Right atrium auricular region (tissue), 2 donors: Measurements from ENCODE around the gene UBA5. TPM values are rescaled to one million over a fixed set of nuclear protein-coding genes. Genes with fewer than 3 reads are reported as not detected.
A peak's percentile ranks its signal among the peaks of the same experiment; 100 is the strongest.

Source experiments
- DNase-seq: peaks from one replicate; pipeline ENCODE4 v3.0.0-alpha.2; 2019; ENCODE audit warnings: low spot score
- H3K27ac ChIP-seq, 2 donors: fragments of 200-600 bp; sonication (generic); 1 replicate in 1 of 2; 2 replicates in 1 of 2; pipeline ENCODE4 v1.5.1; 2016 to 2019
- H3K27me3 ChIP-seq, 2 donors: fragments of 200-600 bp; sonication (generic); one replicate each; pipeline versions ENCODE4 v1.5.1 to v1.6.0; 2017 to 2019
- H3K36me3 ChIP-seq: fragments of 200-600 bp; sonication (generic); one replicate; pipeline ENCODE4 v1.5.1; 2016
- H3K4me1 ChIP-seq, 2 donors: fragments of 200-600 bp; sonication (generic); one replicate each; pipeline versions ENCODE4 v1.5.1 to v1.6.0; 2017 to 2019
- H3K4me3 ChIP-seq, 2 donors: fragments of 200-600 bp; sonication (generic); 1 replicate in 1 of 2; 2 replicates in 1 of 2; pipeline ENCODE4 v1.5.1; 2017 to 2019; ENCODE audit warnings: mild to moderate bottlenecking in 1 of 2, moderate library complexity in 1 of 2
- H3K9me3 ChIP-seq, 2 donors: fragments of 200-600 bp; sonication (generic); one replicate each; pipeline ENCODE4 v1.5.1; 2019
- CTCF ChIP-seq, 2 donors: fragments of 200-600 bp; sonication (generic); IDR thresholded peaks; one replicate each; pipeline ENCODE4 v1.5.1; 2019; ENCODE audit warnings: antibody characterized with exemption in 2 of 2
- total RNA-seq, 2 donors: library from RNA; depleted of rRNA; stranded (reverse); fragments of >200 nt; gene quantifications; one replicate each; pipeline ENCODE4 v1.1.0, GENCODE V29; 2016

The UBA5 gene
- total RNA-seq, 2 donors from 2014 or later = 23.3 to 27.1 TPM

DNA sequence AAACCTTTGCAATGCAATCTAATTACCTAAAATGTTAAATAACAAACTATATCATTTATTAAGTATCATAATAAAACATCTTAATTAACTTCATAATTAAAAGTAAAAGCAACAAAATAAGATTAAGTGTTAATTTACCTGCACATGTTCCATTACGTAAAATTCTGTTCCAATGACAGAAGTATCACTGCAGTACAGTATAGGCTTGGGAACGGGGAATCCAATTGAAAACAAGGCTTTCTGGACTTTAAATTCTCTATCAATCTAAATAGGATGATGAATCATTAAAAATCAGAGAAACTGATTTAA is 17.6 kb upstream of the UBA5 start:
- peak in 1 of 2 donors; percentile 16 for TF ChIP-seq CTCF (IDR thresholded peaks at IDR 0.05)
- no peaks in the 10 kb centered on the region for H3K27me3 ChIP-seq
- no peak overlapping the region for H3K4me3 ChIP-seq
- no peak for DNase-seq
- H3K9me3 ChIP-seq = no peaks in the 10 kb centered on the region
- no peak overlapping the region for H3K27ac ChIP-seq
- H3K4me1 ChIP-seq = no peaks in the 10 kb centered on the region
- H3K36me3 ChIP-seq = peaks cover 12% of the 10 kb centered on the region

GRCh38 chr3:132643366-132643765 is 16.8 kb upstream of the UBA5 start:
- no peaks in the 10 kb centered on the region for H3K9me3 ChIP-seq
- DNase-seq = no peak

DNA sequence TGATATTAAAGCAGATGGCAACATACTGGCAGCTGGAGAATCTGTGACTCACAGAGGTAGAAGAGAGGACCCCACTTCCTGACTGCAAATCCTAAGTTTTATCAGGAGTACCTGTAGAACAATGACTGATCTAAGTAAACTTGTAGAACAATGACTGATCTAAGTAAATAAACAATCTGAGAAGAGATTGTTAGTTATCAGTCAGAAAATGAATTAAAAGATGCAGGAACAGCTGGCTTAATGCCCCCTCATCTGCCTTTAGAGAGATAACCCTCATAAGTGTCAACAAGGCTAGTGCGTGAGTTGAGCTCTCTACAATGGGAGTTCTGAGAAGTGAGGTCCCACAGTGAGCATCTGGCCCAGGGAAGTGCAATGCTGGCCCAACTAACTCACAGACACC is 15.1 kb upstream of the UBA5 start:
- no peak for DNase-seq
- Histone ChIP-seq H3K9me3 (no peaks in the 10 kb centered on the region), H3K36me3 (no peaks in the 10 kb centered on the region), H3K27ac (no peak overlapping the region), H3K4me1 (no peaks in the 10 kb centered on the region), H3K27me3 (no peaks in the 10 kb centered on the region), H3K4me3 (no peak overlapping the region)
- no peak for TF ChIP-seq CTCF (IDR thresholded peaks at IDR 0.05)

More at GRCh38 chr3:132643366-132643765, 16.8 kb upstream of the UBA5 start:
- Histone ChIP-seq H3K4me3 (no peak overlapping the region), H3K27ac (no peak overlapping the region), H3K36me3 (peaks cover 12% of the 10 kb centered on the region), H3K27me3 (no peaks in the 10 kb centered on the region), H3K4me1 (no peaks in the 10 kb centered on the region)
- no peak for TF ChIP-seq CTCF (IDR thresholded peaks at IDR 0.05)

- DNase-seq = no peak
- TF ChIP-seq CTCF (IDR thresholded peaks at IDR 0.05) = no peak
- no peak overlapping the region for H3K4me3 ChIP-seq
- no peaks in the 10 kb centered on the region for H3K36me3 ChIP-seq
- H3K27me3 ChIP-seq = no peaks in the 10 kb centered on the region
- no peak overlapping the region for H3K27ac ChIP-seq
- H3K4me1 ChIP-seq = peaks cover 0 to 17% of the 10 kb centered on the region in 2 donors
- H3K9me3 ChIP-seq = no peaks in the 10 kb centered on the region
These were observed 10.0 kb upstream of the UBA5 start for GRCh38 chr3:132650153-132650552.

DNA sequence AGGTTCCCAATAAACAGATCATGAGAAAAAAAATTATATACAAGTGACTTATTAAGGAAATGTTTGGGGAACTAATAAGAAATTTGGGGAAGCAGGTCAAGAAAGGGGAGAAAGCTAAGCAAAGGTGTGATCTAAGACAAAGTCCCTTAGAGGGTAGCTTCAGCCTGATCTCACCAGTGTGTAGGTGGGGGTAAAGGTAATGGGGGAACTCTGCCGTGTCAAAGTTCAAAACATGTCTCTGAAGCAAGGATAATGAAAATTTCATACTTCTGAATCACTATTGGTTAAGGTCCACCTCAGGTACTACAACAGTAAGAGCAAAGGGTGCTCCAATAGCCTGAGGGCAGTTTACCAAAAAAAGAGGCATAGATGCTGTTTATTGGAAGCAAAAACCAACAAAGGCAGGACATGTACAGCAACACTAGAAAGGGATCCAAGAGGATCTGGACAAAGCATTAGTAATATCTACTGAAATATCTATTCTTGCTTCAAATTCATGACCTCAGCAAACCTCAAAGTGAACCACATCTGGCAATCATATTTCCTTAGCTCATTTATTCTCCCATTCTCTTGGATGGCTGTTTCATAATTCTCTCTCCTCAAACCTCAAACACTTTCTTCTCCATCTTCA is 7.4 kb upstream of the UBA5 start:
- Histone ChIP-seq H3K4me1 (peaks cover 0 to 22% of the 10 kb centered on the region in 2 donors), H3K36me3 (no peaks in the 10 kb centered on the region), H3K4me3 (no peak overlapping the region), H3K27me3 (no peaks in the 10 kb centered on the region), H3K9me3 (no peaks in the 10 kb centered on the region), H3K27ac (no peak overlapping the region)
- DNase-seq = no peak
- TF ChIP-seq CTCF (IDR thresholded peaks at IDR 0.05) = no peak

DNA sequence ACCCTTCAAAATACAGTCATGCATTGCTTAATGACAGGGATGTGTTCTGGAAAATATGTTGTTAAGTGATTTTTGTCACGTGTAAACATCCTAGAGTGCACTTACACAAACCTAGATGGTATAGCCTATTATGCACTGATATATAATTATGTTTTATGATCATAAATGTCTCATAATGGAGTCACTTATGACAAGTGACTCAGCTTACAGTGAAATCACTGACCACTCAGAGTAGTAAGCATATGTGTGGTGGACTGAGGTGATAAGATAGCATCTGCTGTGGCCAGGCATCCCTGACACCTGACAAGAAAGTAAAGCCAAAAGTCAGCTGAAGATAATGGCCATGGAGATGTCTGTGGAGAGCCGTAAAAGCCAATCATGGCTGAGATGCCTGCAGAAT is 5.9 kb upstream of the UBA5 start:
- H3K4me3 ChIP-seq = no peak overlapping the region
- no peaks in the 10 kb centered on the region for H3K36me3 ChIP-seq
- no peak for TF ChIP-seq CTCF (IDR thresholded peaks at IDR 0.05)
- no peaks in the 10 kb centered on the region for H3K9me3 ChIP-seq
- DNase-seq = no peak
- H3K27me3 ChIP-seq = no peaks in the 10 kb centered on the region
- peaks cover 0 to 30% of the 10 kb centered on the region in 2 donors for H3K4me1 ChIP-seq
- H3K27ac ChIP-seq = no peak overlapping the region
